Choroid plexus epithelial cell (primary cell): ENCODE data around the gene LCN1.

Source experiments
- DNase-seq: peaks from one replicate; pipeline ENCODE4 v3.0.0-alpha.2; 2010; ENCODE audit warnings: low read depth
- H3K4me3 ChIP-seq: 2 replicates; pipeline ENCODE4 v1.5.1; 2011; ENCODE audit warnings: low read depth, mild to moderate bottlenecking, control low read depth, low read length, moderate library complexity
- CTCF ChIP-seq: conservative IDR thresholded peaks from 2 replicates; pipeline ENCODE4 v1.5.1; 2011; ENCODE audit warnings: low read depth, mild to moderate bottlenecking, control low read depth, inconsistent platforms, low read length, moderate library complexity

The LCN1 gene

DNA sequence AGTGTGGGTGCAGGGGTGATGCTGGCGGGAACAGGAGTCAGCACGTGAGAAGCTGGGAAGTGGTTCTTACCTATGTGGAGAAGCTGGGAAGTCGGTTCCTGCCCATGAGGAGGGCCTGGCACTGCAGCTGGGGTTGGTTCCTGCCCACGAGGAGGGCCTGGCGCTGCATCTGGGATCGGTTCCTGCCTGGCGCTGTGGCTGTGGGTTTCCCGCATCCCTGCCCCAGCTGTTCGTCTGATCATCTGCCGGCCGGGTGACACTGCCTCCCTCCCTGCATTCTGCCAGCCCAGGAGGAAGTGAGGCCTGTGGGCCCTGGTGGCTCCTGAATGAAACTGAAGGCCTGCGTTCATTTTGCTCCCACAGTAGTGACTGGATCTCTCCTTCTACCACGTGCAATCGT lies 29.8 kb downstream of the LCN1 start:
- TF ChIP-seq CTCF = no peak
- DNase-seq = no peak
- H3K4me3 ChIP-seq = no peak overlapping the region

GRCh38 chr9:135551456-135551855 lies 30.2 kb downstream of the LCN1 start:
- no peak overlapping the region for H3K4me3 ChIP-seq
- no peak for TF ChIP-seq CTCF
- no peak for DNase-seq

DNA sequence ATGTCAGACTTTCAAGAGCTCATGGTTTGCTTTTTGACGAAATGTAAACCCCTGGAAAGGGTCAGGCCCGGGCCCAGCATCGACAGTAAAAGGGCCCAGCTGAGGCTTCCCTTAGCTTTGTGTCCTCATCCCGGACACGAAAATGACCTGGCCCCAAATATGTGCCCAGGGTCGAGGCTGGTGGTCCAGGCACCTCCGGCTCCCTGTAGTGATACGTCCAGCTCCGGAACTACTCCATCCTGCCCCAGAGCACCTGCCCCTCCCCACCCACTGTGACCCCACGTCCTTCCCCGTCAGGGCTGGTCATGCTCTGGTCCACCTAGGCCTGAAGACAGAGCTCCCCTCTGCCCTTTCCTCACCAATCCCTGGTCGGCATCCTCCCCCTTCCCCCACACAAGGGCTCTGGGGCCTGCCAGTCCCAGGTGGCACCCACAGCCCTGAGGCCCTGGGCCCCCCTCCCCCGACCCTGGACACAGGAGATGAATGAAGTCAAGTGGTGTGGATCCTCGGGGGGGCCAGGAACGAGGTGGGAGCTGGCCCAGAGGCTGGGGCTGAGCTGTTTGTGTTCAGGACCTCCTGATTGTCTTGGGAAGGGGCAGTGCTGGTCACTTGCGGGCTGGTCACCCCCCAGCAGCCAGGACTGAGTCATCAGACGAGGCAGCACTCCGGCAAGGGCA lies 30.9 kb downstream of the LCN1 start:
- no peak overlapping the region for H3K4me3 ChIP-seq
- DNase-seq = no peak
- TF ChIP-seq CTCF = no peak

GRCh38 chr9:135552698-135553171 lies 31.5 kb downstream of the LCN1 start:
- DNase-seq = no peak
- no peak overlapping the region for H3K4me3 ChIP-seq
- TF ChIP-seq CTCF = no peak

DNA sequence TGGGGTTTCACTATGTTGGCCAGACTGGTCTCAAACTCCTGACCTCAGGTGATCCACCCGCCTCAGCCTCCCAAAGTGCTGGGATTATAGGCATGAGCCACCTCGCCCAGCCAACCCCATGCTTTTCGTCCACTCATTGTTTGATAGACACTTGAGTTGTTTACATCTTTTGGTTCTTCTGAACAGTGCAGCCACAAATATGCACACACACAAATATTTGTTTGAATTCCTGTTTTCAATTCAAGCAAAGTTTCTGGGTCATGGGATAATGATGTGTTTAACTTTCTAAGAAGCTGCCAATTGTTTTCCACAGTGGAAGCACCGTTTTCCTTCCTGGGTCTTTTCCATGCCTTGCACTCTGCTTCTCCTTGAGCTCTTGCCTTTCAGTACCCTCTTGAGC lies 33.5 kb downstream of the LCN1 start:
- DNase-seq = no peak
- H3K4me3 ChIP-seq = no peak overlapping the region
- no peak for TF ChIP-seq CTCF

- TF ChIP-seq CTCF = no peak
- DNase-seq = no peak
- no peak overlapping the region for H3K4me3 ChIP-seq
Measured at GRCh38 chr9:135555203-135555602, 34.0 kb downstream of the LCN1 start.

DNA sequence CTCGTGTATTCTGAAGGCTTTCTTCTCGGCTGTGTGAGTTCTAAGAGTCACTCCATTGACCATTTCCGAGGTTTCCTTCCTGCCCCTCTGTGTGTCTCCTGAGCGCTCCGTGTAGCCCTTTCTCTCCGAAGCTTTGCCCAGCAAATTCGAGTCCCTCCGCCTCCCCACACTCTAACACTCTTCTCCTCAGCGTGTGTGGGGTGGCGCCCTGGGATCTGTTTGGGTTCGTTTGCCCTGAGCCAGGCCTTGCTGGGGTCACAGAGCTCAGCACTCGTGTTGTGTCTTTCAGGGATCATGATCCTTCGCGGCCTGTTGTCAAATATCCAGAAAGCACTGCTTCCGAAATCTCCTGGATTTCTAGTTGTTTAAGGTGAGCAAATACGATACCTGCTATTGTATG lies 34.7 kb downstream of the LCN1 start:
- no peak for DNase-seq
- TF ChIP-seq CTCF = no peak
- H3K4me3 ChIP-seq = no peak overlapping the region
